Measurements from ENCODE around the gene APBA1.

Gene APBA1

GRCh38 chr9:69582018-69582417, 90.2 kb downstream of the APBA1 start:
- TF ChIP-seq POLR2AphosphoS5 (IDR thresholded peaks at IDR 0.05; ENCODE audit: low read depth, low read length), result no peak
- TF ChIP-seq, protein P1, sequence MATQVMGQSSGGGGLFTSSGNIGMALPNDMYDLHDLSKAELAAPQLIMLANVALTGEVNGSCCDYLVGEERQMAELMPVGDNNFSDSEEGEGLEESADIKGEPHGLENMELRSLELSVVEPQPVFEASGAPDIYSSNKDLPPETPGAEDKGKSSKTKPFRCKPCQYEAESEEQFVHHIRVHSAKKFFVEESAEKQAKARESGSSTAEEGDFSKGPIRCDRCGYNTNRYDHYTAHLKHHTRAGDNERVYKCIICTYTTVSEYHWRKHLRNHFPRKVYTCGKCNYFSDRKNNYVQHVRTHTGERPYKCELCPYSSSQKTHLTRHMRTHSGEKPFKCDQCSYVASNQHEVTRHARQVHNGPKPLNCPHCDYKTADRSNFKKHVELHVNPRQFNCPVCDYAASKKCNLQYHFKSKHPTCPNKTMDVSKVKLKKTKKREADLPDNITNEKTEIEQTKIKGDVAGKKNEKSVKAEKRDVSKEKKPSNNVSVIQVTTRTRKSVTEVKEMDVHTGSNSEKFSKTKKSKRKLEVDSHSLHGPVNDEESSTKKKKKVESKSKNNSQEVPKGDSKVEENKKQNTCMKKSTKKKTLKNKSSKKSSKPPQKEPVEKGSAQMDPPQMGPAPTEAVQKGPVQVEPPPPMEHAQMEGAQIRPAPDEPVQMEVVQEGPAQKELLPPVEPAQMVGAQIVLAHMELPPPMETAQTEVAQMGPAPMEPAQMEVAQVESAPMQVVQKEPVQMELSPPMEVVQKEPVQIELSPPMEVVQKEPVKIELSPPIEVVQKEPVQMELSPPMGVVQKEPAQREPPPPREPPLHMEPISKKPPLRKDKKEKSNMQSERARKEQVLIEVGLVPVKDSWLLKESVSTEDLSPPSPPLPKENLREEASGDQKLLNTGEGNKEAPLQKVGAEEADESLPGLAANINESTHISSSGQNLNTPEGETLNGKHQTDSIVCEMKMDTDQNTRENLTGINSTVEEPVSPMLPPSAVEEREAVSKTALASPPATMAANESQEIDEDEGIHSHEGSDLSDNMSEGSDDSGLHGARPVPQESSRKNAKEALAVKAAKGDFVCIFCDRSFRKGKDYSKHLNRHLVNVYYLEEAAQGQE (IDR thresholded peaks at IDR 0.05; ENCODE audit: insufficient read depth in 1 of 2, low read depth in 2 of 2, low read length in 2 of 2), result no peak
- no peak for TF ChIP-seq FOXP2 (optimal IDR thresholded peaks at IDR 0.05; ENCODE audit: borderline replicate concordance, extremely low read depth, extremely low read length, insufficient read depth)
- TF ChIP-seq TAF1 (IDR thresholded peaks at IDR 0.05; ENCODE audit: borderline replicate concordance, insufficient read depth, low read length), result no peak
- no peak for TF ChIP-seq SIN3A (IDR thresholded peaks at IDR 0.05; ENCODE audit: borderline replicate concordance, insufficient read depth, low read length)

DNA sequence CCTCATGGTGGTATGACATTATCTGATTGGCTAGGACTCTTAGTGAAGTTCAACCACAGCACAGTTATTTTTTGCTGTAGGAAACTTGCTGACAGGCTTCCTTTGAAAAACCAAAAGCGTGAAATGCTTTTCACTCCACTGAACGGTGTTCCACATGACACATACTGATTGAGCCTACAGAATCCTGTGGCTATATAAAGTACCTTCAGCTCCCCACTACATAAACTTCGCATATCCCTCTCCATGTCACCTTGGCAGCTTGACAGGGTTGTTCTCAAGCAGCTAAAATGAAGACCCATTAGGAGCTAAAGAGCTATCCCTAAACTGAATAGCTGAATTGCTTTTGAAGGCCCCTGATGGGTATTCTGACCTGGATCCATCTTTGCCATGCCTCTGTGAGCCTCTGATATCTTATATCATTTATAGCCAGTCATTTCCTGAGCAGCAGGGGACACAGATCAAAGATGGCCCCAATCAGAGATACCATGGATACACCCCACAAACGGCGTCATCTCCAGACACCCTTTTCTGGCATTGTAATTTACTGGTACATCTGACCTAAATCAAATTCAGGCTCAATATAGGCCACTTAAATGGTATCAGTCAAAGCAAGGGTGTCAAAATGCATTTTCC, 91.5 kb downstream of the APBA1 start:
- TF ChIP-seq SIN3A (IDR thresholded peaks at IDR 0.05; ENCODE audit: borderline replicate concordance, insufficient read depth, low read length) (no peak), FOXP2 (optimal IDR thresholded peaks at IDR 0.05; ENCODE audit: borderline replicate concordance, extremely low read depth, extremely low read length, insufficient read depth) (no peak), POLR2AphosphoS5 (IDR thresholded peaks at IDR 0.05; ENCODE audit: low read depth, low read length) (no peak), TAF1 (IDR thresholded peaks at IDR 0.05; ENCODE audit: borderline replicate concordance, insufficient read depth, low read length) (no peak)
- TF ChIP-seq, protein P1 (IDR thresholded peaks at IDR 0.05; ENCODE audit: insufficient read depth in 1 of 2, low read depth in 2 of 2, low read length in 2 of 2), result no peak

DNA sequence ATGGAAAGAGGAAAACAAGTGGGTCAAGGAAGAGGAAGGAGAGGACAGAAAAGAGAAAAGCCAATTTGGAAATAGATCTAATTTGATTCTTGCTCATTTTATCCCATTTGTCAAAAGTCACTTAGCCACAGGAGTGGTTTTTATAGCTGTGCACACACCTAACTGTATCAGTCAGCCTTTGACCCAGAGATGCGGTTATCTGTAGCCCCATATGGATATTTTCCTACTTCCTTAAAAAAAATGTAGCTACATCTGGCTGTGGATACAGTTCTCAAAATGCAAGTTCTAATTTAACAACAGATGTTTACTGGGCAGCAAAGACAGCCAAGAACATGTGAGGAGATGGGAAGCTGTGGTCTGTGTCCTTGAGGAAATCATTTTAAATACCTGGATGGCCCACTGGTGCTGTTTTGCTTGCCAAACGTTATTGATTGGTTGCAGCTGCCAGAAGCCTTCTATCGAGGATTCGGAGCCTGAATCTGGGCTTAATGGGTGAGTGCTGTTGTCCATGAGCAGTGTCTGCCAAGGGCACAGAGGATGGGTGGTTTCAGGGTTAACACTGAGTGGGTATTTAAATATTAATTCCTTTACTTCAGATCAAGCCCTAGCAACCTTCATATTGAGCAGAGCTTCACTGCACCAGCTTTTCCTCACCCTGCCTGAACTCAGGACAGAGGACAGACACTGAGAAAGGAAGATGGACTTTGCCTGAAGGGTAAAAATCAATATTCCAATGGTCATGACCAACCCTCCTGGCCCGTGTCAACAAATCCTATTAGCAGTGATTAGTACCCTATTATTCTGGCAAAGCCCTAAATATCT, 92.2 kb downstream of the APBA1 start:
- TF ChIP-seq TAF1 (IDR thresholded peaks at IDR 0.05; ENCODE audit: borderline replicate concordance, insufficient read depth, low read length), result no peak
- TF ChIP-seq POLR2AphosphoS5 (IDR thresholded peaks at IDR 0.05; ENCODE audit: low read depth, low read length), result no peak
- TF ChIP-seq SIN3A (IDR thresholded peaks at IDR 0.05; ENCODE audit: borderline replicate concordance, insufficient read depth, low read length), result no peak
- TF ChIP-seq FOXP2 (optimal IDR thresholded peaks at IDR 0.05; ENCODE audit: borderline replicate concordance, extremely low read depth, extremely low read length, insufficient read depth), result no peak
- TF ChIP-seq, protein P1 (IDR thresholded peaks at IDR 0.05; ENCODE audit: insufficient read depth in 1 of 2, low read depth in 2 of 2, low read length in 2 of 2), result no peak

GRCh38 chr9:69579032-69579758, 93.0 kb downstream of the APBA1 start:
- no peak for TF ChIP-seq POLR2AphosphoS5 (IDR thresholded peaks at IDR 0.05; ENCODE audit: low read depth, low read length)
- no peak for TF ChIP-seq SIN3A (IDR thresholded peaks at IDR 0.05; ENCODE audit: borderline replicate concordance, insufficient read depth, low read length)
- no peak for TF ChIP-seq TAF1 (IDR thresholded peaks at IDR 0.05; ENCODE audit: borderline replicate concordance, insufficient read depth, low read length)
- TF ChIP-seq, protein P1 (IDR thresholded peaks at IDR 0.05; ENCODE audit: insufficient read depth in 1 of 2, low read depth in 2 of 2, low read length in 2 of 2), result no peak
- no peak for TF ChIP-seq FOXP2 (optimal IDR thresholded peaks at IDR 0.05; ENCODE audit: borderline replicate concordance, extremely low read depth, extremely low read length, insufficient read depth)

Data from PFSK-1 (cell line).